ENCODE results near the gene CDH23. TPM values are rescaled to one million over a fixed set of nuclear protein-coding genes. Genes with fewer than 3 reads are reported as not detected.

CDH23 gene
- total RNA-seq, 4 donors from 2014 or later = 0.72 to 4.1 (median 2.2) TPM

DNA sequence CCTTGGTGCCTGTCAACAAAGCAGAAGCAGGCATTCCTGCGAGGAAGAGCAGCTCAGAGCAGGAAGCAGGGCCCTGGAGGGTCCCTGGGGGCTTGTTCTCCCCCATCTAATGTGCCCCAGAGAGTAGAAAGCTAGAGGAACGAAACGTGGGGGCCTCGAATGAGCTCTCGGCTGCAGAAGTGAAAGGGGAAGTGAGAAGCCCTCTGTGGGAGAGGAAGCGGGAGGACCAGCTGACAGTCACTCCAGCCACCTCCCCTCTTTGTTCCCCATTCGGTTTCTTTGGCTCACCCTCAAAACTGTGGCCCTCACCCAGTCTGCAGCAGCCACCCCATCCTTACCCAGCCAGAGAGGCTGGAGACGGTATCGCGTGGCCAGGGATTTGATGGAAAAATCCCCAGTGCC lies 297.8 kb downstream of the CDH23 start:
- 77% methylated on average over 10 of the region's 10 CpGs for WGBS
- no peaks in the 10 kb centered on the region for H3K36me3 ChIP-seq
- peaks cover 25% of the 10 kb centered on the region for H3K4me1 ChIP-seq
- no peaks in the 10 kb centered on the region for H3K27me3 ChIP-seq
- H3K4me3 ChIP-seq = no peak overlapping the region
- no peaks in the 10 kb centered on the region for H3K9me3 ChIP-seq
- H3K27ac ChIP-seq = no peak overlapping the region
- TF ChIP-seq, protein P1, sequence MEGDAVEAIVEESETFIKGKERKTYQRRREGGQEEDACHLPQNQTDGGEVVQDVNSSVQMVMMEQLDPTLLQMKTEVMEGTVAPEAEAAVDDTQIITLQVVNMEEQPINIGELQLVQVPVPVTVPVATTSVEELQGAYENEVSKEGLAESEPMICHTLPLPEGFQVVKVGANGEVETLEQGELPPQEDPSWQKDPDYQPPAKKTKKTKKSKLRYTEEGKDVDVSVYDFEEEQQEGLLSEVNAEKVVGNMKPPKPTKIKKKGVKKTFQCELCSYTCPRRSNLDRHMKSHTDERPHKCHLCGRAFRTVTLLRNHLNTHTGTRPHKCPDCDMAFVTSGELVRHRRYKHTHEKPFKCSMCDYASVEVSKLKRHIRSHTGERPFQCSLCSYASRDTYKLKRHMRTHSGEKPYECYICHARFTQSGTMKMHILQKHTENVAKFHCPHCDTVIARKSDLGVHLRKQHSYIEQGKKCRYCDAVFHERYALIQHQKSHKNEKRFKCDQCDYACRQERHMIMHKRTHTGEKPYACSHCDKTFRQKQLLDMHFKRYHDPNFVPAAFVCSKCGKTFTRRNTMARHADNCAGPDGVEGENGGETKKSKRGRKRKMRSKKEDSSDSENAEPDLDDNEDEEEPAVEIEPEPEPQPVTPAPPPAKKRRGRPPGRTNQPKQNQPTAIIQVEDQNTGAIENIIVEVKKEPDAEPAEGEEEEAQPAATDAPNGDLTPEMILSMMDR (IDR thresholded peaks at IDR 0.05) = no peak
- TF ChIP-seq POLR2A (IDR thresholded peaks at IDR 0.05) (no peak), EP300 (IDR thresholded peaks at IDR 0.05) (no peak), POLR2AphosphoS5 (IDR thresholded peaks at IDR 0.05) (no peak)
- DNase-seq (ENCODE audit: low spot score in 2 of 2) = no peak

DNA sequence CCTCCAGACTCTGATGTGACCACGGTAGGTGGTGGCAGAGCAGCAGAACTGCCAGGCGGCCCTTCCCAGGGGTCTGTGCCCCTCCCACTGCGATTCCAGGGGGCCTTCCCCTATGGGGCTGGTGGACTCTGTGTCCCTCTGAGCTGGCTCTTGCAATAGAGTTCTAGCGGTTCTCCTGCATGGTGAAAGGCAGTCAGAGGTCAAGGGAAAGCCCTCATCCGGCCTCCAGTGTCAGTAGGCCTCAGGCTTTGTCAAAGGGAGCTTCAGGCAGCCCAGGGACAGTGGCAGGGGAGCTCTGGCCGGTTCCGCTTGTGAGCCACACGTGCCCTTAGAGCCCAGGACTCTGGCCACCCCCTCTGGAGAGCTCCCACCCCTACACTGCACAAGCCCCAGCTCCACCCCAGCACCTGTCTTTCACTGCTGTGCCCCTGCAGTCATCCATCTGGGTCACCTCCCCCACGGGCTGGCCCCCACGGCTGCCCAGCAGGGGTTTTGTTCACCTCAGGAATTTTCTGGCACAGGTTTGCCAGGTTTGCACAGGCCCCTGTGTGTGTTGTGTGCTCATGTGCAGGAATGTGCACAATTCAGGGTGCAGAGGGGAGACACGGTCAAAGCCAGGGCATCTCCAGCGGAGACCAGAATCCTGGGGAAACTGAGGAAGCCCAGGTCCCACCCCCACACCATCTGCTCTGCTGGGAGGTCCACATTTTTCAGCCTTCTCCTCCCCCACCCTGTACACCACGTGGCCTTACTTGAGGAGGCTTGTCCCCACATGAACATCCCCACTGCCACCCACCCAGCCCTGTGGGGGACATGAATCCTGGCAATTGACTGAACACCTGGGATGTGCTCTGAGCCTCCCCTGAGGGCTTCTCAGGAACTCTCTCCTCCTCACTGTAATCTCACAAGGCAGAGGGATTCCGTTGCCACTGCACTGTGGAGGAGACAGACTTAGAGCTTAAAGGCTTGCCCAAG lies 299.1 kb downstream of the CDH23 start:
- Histone ChIP-seq H3K36me3 (no peaks in the 10 kb centered on the region), H3K4me1 (peaks cover 25% of the 10 kb centered on the region), H3K27ac (no peak overlapping the region), H3K4me3 (no peak overlapping the region), H3K27me3 (no peaks in the 10 kb centered on the region), H3K9me3 (no peaks in the 10 kb centered on the region)
- whole genome bisulfite sequencing = 66% methylated on average over 3 of the region's 14 CpGs
- TF ChIP-seq POLR2AphosphoS5 (IDR thresholded peaks at IDR 0.05) = no peak
- no peak for TF ChIP-seq EP300 (IDR thresholded peaks at IDR 0.05)
- TF ChIP-seq, protein P1 (IDR thresholded peaks at IDR 0.05) = no peak
- TF ChIP-seq POLR2A (IDR thresholded peaks at IDR 0.05) = no peak
- DNase-seq (ENCODE audit: low spot score in 2 of 2) = no peak

DNA sequence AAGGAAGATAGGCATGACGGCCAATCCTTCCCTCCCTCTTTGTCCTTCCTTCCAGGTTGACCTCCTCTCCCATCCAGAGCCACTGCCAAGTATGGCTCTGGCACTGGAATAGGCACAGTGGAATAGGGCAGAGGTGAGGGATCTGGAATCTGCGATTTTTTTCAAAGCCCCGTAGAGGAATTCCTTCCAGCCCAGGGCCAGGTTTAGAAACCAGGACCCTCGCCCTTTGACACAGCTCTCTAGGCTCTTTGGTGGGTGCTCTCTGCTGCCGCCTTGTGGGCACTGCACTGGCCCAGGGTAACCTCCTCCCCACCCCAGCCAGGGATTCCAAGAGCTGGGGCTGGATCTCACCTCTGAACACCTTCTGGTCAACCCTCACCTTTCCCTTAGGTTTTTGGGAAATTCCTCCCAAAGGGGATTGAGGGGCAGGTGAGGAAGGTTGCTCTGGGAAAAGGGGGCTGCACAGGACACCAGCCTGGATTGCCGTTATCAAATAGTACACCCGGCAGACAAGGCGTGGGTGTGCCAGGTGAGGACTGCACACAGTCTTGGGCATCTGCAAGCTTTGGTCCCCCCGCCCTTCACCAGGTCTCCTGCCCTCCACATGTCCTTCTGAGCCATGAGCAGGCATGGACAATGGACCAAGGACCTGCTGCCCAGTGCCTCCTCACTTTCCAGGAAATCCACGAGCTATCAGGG lies 300.1 kb downstream of the CDH23 start:
- Histone ChIP-seq H3K4me3 (no peak overlapping the region), H3K27ac (no peak overlapping the region), H3K27me3 (no peaks in the 10 kb centered on the region), H3K36me3 (no peaks in the 10 kb centered on the region), H3K4me1 (peaks cover 25% of the 10 kb centered on the region), H3K9me3 (no peaks in the 10 kb centered on the region)
- TF ChIP-seq POLR2A (IDR thresholded peaks at IDR 0.05) = no peak
- TF ChIP-seq, protein P1 (IDR thresholded peaks at IDR 0.05) = peak; percentile 28 to 79
- 50% methylated on average over 6 of the region's 10 CpGs for WGBS
- no peak for DNase-seq (ENCODE audit: low spot score in 2 of 2)

DNA sequence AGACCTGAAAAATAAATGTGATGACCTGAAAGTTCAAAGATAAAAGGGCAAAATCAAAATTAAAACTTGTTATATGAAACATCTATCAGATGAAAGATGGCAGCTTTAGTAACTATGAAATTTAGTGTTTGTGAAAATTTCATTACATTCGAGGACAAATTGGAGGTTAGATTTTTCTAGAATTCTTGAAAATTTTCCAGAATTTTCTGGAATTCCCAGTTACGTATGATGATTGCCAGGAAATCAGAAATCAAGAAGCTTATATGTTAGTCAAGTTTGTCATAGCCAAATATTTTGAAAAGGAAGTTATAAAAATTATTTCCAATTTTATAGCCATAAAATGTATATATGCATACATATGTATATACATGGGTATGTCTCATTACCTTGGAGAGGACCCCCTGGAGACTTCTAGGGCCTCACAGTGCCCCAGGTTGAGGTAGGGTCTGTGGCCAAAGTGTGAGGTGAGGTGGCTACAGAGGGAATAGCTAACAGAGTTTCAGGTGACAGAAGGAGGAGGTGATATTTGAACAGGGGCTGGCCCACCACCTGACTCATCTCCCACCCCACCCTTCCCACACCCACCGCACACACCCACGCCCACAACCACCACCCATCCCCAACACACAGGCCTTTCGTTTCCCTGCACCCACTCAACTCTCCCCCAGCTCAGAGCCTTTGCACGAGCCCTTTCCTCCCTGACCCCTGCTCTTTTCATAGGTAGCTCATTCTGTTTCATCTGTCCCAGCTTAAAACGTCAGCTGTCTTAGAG lies 301.4 kb downstream of the CDH23 start:
- WGBS = 69% methylated on average over 7 of the region's 7 CpGs
- H3K27me3 ChIP-seq = no peaks in the 10 kb centered on the region

More for the DNA sequence above, 301.4 kb downstream of the CDH23 start:
- no peaks in the 10 kb centered on the region for H3K9me3 ChIP-seq
- peaks cover 25% of the 10 kb centered on the region for H3K4me1 ChIP-seq
- TF ChIP-seq POLR2AphosphoS5 (IDR thresholded peaks at IDR 0.05) (no peak), POLR2A (IDR thresholded peaks at IDR 0.05) (no peak), EP300 (IDR thresholded peaks at IDR 0.05) (no peak)
- TF ChIP-seq, protein P1 (IDR thresholded peaks at IDR 0.05) = no peak
- DNase-seq (ENCODE audit: low spot score in 2 of 2) = no peak
- no peaks in the 10 kb centered on the region for H3K36me3 ChIP-seq
- no peak overlapping the region for H3K4me3 ChIP-seq
- no peak overlapping the region for H3K27ac ChIP-seq

All from suprapubic skin (tissue), 4 donors.